ENCODE results near the gene BMPER.

The BMPER gene

GRCh38 chr7:33926535-33926934, 21.2 kb downstream of the BMPER start:
- no peak for DNase-seq

GRCh38 chr7:33928986-33929385, 23.6 kb downstream of the BMPER start:
- DNase-seq = no peak

GRCh38 chr7:33932221-33932620, 26.9 kb downstream of the BMPER start:
- DNase-seq = no peak

GRCh38 chr7:33932832-33933468, 27.6 kb downstream of the BMPER start:
- peak; percentile 65 for DNase-seq

- no peak for DNase-seq
Measured at GRCh38 chr7:33933611-33934281, 28.4 kb downstream of the BMPER start.

GRCh38 chr7:33934391-33934790, 29.1 kb downstream of the BMPER start:
- DNase-seq = no peak

GRCh38 chr7:33936503-33936902, 31.2 kb downstream of the BMPER start:
- DNase-seq = no peak

GRCh38 chr7:33937871-33938270, 32.5 kb downstream of the BMPER start:
- DNase-seq = no peak

- DNase-seq = no peak
Measured at GRCh38 chr7:33939121-33939520, 33.8 kb downstream of the BMPER start.

GRCh38 chr7:33940503-33940902, 35.2 kb downstream of the BMPER start:
- DNase-seq = no peak

GRCh38 chr7:33941418-33941817, 36.1 kb downstream of the BMPER start:
- DNase-seq = no peak

GRCh38 chr7:33946094-33946699, 40.9 kb downstream of the BMPER start:
- DNase-seq = no peak

GRCh38 chr7:33950047-33950714, 44.8 kb downstream of the BMPER start:
- DNase-seq = no peak

- no peak for DNase-seq
Measured at GRCh38 chr7:33952824-33953223, 47.5 kb downstream of the BMPER start.

- DNase-seq = no peak
Measured at GRCh38 chr7:33958104-33958503, 52.8 kb downstream of the BMPER start.

GRCh38 chr7:33959676-33960075, 54.3 kb downstream of the BMPER start:
- DNase-seq = no peak

GRCh38 chr7:33961948-33962347, 56.6 kb downstream of the BMPER start:
- DNase-seq = no peak

GRCh38 chr7:33964417-33965182, 59.3 kb downstream of the BMPER start:
- DNase-seq = no peak

- DNase-seq = no peak
Measured at GRCh38 chr7:33965183-33965744, 59.9 kb downstream of the BMPER start.

GRCh38 chr7:33968591-33968990, 63.3 kb downstream of the BMPER start:
- no peak for DNase-seq

GRCh38 chr7:33970536-33970935, 65.2 kb downstream of the BMPER start:
- no peak for DNase-seq

- no peak for DNase-seq
Measured at GRCh38 chr7:33971106-33971505, 65.8 kb downstream of the BMPER start.

Measured in activated T-cell treated with anti-CD3 and anti-CD28 coated beads, Interleukin-2, amount 50 U/mL, for 1 hour (primary cell).